ENCODE results near the gene ATP5PF.

GRCh38 chr21:25722631-25723030 lies 12.1 kb downstream of the ATP5PF start:
- TF ChIP-seq POLR2A (IDR thresholded peaks at IDR 0.05; ENCODE audit: low read depth, low read length) (no peak), POLR2AphosphoS5 (IDR thresholded peaks at IDR 0.05; ENCODE audit: low read depth, low read length) (no peak)
